ENCODE data around the gene SNX25. TPM values are rescaled to one million over a fixed set of nuclear protein-coding genes. Genes with fewer than 3 reads are reported as not detected.

The SNX25 gene
- total and polyA plus RNA-seq, 10 of the 15 experiments (the other 5 are each of a cell fraction or from before 2014, with no cell fraction given) = 11.2 to 117 (median 62.8) TPM

DNA sequence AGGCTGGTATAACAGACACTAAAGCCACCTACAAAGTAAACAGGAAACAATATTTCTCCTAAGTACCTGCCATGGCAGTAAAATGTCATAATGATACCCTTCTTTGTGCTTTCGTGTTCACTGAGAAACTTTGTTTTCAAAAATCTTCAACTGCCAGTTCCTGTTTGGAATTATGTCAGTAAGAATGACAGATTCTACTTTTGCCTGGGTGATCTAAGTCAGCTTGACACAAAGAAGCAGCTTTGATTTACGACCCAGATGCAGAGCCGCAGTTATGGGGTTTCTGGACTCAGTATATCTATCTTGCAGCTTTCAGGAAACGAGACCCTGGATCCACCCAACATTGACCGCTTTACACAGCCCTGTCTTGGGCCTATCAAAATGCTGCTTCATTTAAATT is 71.2 kb downstream of the SNX25 start:
- H3K4me3 ChIP-seq = no peak overlapping the region
- H3K79me2 ChIP-seq (ENCODE audit: control insufficient read depth, insufficient read depth, low read length) = peaks cover 3% of the 10 kb centered on the region
- CTCF ChIA-PET = no interaction called here
- H2AFZ ChIP-seq (ENCODE audit: control insufficient read depth, low read depth, low read length) = no peak overlapping the region
- 15% methylated on average over 5 of the region's 5 CpGs for WGBS (ENCODE audit: insufficient coverage, insufficient replicate concordance, low lambda C conversion rate, missing lambda C conversion rate)
- H3K4me2 ChIP-seq (ENCODE audit: control insufficient read depth, insufficient read depth) = no peak overlapping the region
- no peaks in the 10 kb centered on the region for H4K20me1 ChIP-seq (ENCODE audit: control insufficient read depth, insufficient read depth)
- no peak overlapping the region for H3K9ac ChIP-seq (ENCODE audit: control insufficient read depth, insufficient read depth, low read length)
- no peaks in the 10 kb centered on the region for H3K4me1 ChIP-seq (ENCODE audit: control insufficient read depth, insufficient read depth, low read length)
- BruUV-seq (replicated peaks) = no TSS peak
- ATAC-seq (no peak), DNase-seq (ENCODE audit: low read depth, low spot score) (no peak), FAIRE-seq (no peak)
- in situ Hi-C loops (cut with MboI) = no loop called here
- H3K9me3 ChIP-seq (replicated peaks; ENCODE audit: control insufficient read depth, insufficient read depth, low read length) = no peaks in the 10 kb centered on the region
- H3K27ac ChIP-seq (ENCODE audit: control insufficient read depth, insufficient read depth) = peak overlapping the region; percentile 1; the same call in 1 of the 2 replicates
- H3K27me3 ChIP-seq (replicated peaks in 1 of 2; ENCODE audit: control insufficient read depth in 2 of 2, insufficient read depth in 2 of 2, low read length in 1 of 2) = no peaks in the 10 kb centered on the region
- no peak for TF ChIP-seq ZNF687 (IDR thresholded peaks at IDR 0.05)
- no peak for TF ChIP-seq PML (IDR thresholded peaks at IDR 0.05; ENCODE audit: low read length)
- TF ChIP-seq MXI1 (IDR thresholded peaks at IDR 0.05; ENCODE audit: low read depth, low read length) = no peak
- TF ChIP-seq CREB1 (IDR thresholded peaks at IDR 0.05; ENCODE audit: low read depth) = 0 out of 2 replicates have a peak, but pooled peaks have one; percentile 20
- TF ChIP-seq EZH2 (IDR thresholded peaks at IDR 0.05; ENCODE audit: borderline replicate concordance, control insufficient read depth, low read depth, low read length) = no peak
- no peak for TF ChIP-seq ZNF207 (IDR thresholded peaks at IDR 0.05; ENCODE audit: borderline replicate concordance)
- no peak for TF ChIP-seq BMI1 (IDR thresholded peaks at IDR 0.05; ENCODE audit: borderline replicate concordance)
- intact Hi-C loops (cut with micrococcal nuclease; ENCODE audit: unreplicated experiment) = no loop called here
- SMC1A ChIA-PET (ENCODE audit: uncharacterized antibody, unreplicated experiment) = interaction anchor here (0.7 to 1.3 kb wide), 3 partner anchors 24 to 86 kb away, joined by 3 to 4 read pairs (median 3); no protein-coding TSS in a partner anchor
- RAD21 ChIA-PET (ENCODE audit: unreplicated experiment) = no interaction called here
- POLR2A ChIA-PET = no interaction called here
- H3K36me3 ChIP-seq (ENCODE audit: control insufficient read depth in 2 of 2, insufficient read depth in 2 of 2, low read length in 1 of 2) = peaks cover 0 to 18% of the 10 kb centered on the region in 2 experiments
